ENCODE data around the gene TNF. TPM values are rescaled to one million over a fixed set of nuclear protein-coding genes. Genes with fewer than 3 reads are reported as not detected.

Gene TNF
- total RNA-seq, 1 experiment from 2014 or later: not detected

- peaks cover 43 to 52% (median 48%) of the 10 kb centered on the region in 3 experiments for H3K36me3 Mint-ChIP-seq (ENCODE audit: insufficient read depth in 1 of 3, low read depth in 3 of 3)
- Histone ChIP-seq H4K5ac (ENCODE audit: insufficient read length, low read depth, low read length) (no peak overlapping the region), H2AK5ac (ENCODE audit: insufficient read length, low read length) (no peak overlapping the region), H3K56ac (ENCODE audit: insufficient read length, low read depth, low read length) (no peak overlapping the region), H3K4me1 (ENCODE audit: insufficient read depth, low read length) (no peaks in the 10 kb centered on the region; the same call in 1 of the 2 replicates), H3K23ac (ENCODE audit: insufficient read length, low read depth, low read length) (no peak overlapping the region), H2BK15ac (ENCODE audit: low read depth, low read length) (no peak overlapping the region), H3K9ac (ENCODE audit: extremely low read depth, insufficient read length, low read length) (no peak overlapping the region), H3K18ac (ENCODE audit: insufficient read length, low read depth, low read length) (no peak overlapping the region), H3K4me2 (ENCODE audit: insufficient read depth, insufficient read length, low read length) (no peak overlapping the region), H3K79me2 (ENCODE audit: insufficient read depth, low read length) (no peaks in the 10 kb centered on the region), H3K27ac (ENCODE audit: insufficient read length, low read depth, low read length) (no peak overlapping the region), H3K27me3 (ENCODE audit: insufficient read depth, low read length) (no peaks in the 10 kb centered on the region), H2BK5ac (ENCODE audit: insufficient read length, low read length) (no peak overlapping the region), H2BK20ac (ENCODE audit: low read depth, low read length, poor library complexity, severe bottlenecking) (no peak overlapping the region), H3T11ph (ENCODE audit: low read length) (no peak overlapping the region), H3K14ac (ENCODE audit: insufficient read depth, low read length) (no peak overlapping the region), H3K9me3 (ENCODE audit: control insufficient read depth, low read depth, low read length) (no peaks in the 10 kb centered on the region), H4K20me1 (ENCODE audit: control insufficient read depth, insufficient read depth, insufficient read length) (peaks cover 4% of the 10 kb centered on the region), H4K91ac (ENCODE audit: insufficient read length, low read depth, low read length) (no peak overlapping the region), H2AFZ (ENCODE audit: low read length) (no peak overlapping the region), H3K23me2 (ENCODE audit: insufficient read length, low read depth, low read length, poor library complexity, severe bottlenecking) (no peaks in the 10 kb centered on the region), H2BK12ac (ENCODE audit: insufficient read length, low read depth, low read length) (no peak overlapping the region), H4K8ac (replicated peaks; ENCODE audit: insufficient read length, low read depth, low read length) (no peak overlapping the region), H2BK120ac (ENCODE audit: low read depth, low read length, poor library complexity, severe bottlenecking) (no peak overlapping the region), H3K79me1 (ENCODE audit: insufficient read depth, low read depth, low read length, poor library complexity, severe bottlenecking) (peaks cover 2% of the 10 kb centered on the region), H3K4ac (ENCODE audit: low read depth, low read length) (no peak overlapping the region)
- peaks cover 23 to 33% of the 10 kb centered on the region in 2 experiments for H3K4me1 Mint-ChIP-seq
- H3K4me3 Mint-ChIP-seq: no peak overlapping the region
- peak overlapping the region in 2 of 3 experiments; percentile 52 to 67; a peak in 4 of 7 replicates for H3K27ac Mint-ChIP-seq
- no peaks in the 10 kb centered on the region for H3K27me3 Mint-ChIP-seq (ENCODE audit: low read depth)
- DNase-seq: no peak
- WGBS (ENCODE audit: extremely low coverage, insufficient read length, low lambda C conversion rate): no CpG with 5 or more reads among the region's 12 CpGs
- H3K9me3 Mint-ChIP-seq: no peaks in the 10 kb centered on the region; a peak in 1 of 5 replicates
- no peak for TF ChIP-seq CTCF (conservative IDR thresholded peaks at IDR 0.05)
Observed at GRCh38 chr6:31529329-31530150, 45.8 kb upstream of the TNF start.
